HEK293 (cell line): Measurements from ENCODE around the gene COPS9.

ENCODE experiments used
- CTCF ChIP-seq: fragments of 450-650 bp; formaldehyde crosslinking; IDR thresholded peaks from 2 replicates; pipeline ENCODE4 v1.5.1; 2016; ENCODE audit warnings: missing biosample characterization, missing genetic modification characterization
- GFI1B ChIP-seq: fragments of 450-650 bp; formaldehyde crosslinking; IDR thresholded peaks from 2 replicates; pipeline ENCODE4 v1.5.1; 2016; ENCODE audit warnings: missing biosample characterization, missing genetic modification characterization
- RBAK ChIP-seq: fragments of 450-650 bp; formaldehyde crosslinking; IDR thresholded peaks from 2 replicates; pipeline ENCODE4 v1.5.1; 2016; ENCODE audit warnings: missing biosample characterization, missing genetic modification characterization
- REST ChIP-seq: fragments of 450-650 bp; formaldehyde crosslinking; IDR thresholded peaks from 2 replicates; pipeline ENCODE4 v1.5.1; 2016; ENCODE audit warnings: missing biosample characterization, missing genetic modification characterization
- TCF7L2 ChIP-seq: IDR thresholded peaks from 2 replicates; pipeline ENCODE4 v1.6.1; 2011; ENCODE audit warnings: low read depth, mild to moderate bottlenecking, inconsistent platforms, low read length, moderate library complexity, borderline replicate concordance
- ZBTB8A ChIP-seq: fragments of 450-650 bp; formaldehyde crosslinking; IDR thresholded peaks from 2 replicates; pipeline ENCODE4 v1.5.1; 2016; ENCODE audit warnings: missing biosample characterization, missing genetic modification characterization
- ZNF121 ChIP-seq: fragments of 450-650 bp; formaldehyde crosslinking; IDR thresholded peaks from 2 replicates; pipeline ENCODE4 v1.5.1; 2016; ENCODE audit warnings: missing biosample characterization, missing genetic modification characterization
- ZNF335 ChIP-seq: fragments of 450-650 bp; formaldehyde crosslinking; conservative IDR thresholded peaks from 2 replicates; pipeline ENCODE4 v1.5.1; 2016; ENCODE audit warnings: missing biosample characterization, missing genetic modification characterization
- ZNF514 ChIP-seq: fragments of 450-650 bp; formaldehyde crosslinking; IDR thresholded peaks from 2 replicates; pipeline ENCODE4 v1.5.1; 2016; ENCODE audit warnings: missing biosample characterization, missing genetic modification characterization
- ZNF521 ChIP-seq: fragments of 450-650 bp; formaldehyde crosslinking; IDR thresholded peaks from 2 replicates; pipeline ENCODE4 v1.5.1; 2017; ENCODE audit warnings: missing biosample characterization, mild to moderate bottlenecking, missing genetic modification characterization
- ZNF585B ChIP-seq: fragments of 450-650 bp; formaldehyde crosslinking; IDR thresholded peaks from 2 replicates; pipeline ENCODE4 v1.5.1; 2016; ENCODE audit warnings: missing biosample characterization, missing genetic modification characterization
- ZNF768 ChIP-seq: fragments of 450-650 bp; formaldehyde crosslinking; IDR thresholded peaks from 2 replicates; pipeline ENCODE4 v1.5.1; 2018; ENCODE audit warnings: missing biosample characterization, mild to moderate bottlenecking, missing genetic modification characterization
- ZNF777 ChIP-seq: fragments of 450-650 bp; formaldehyde crosslinking; IDR thresholded peaks from 2 replicates; pipeline ENCODE4 v1.5.1; 2017; ENCODE audit warnings: missing biosample characterization, missing genetic modification characterization, borderline replicate concordance

DNA sequence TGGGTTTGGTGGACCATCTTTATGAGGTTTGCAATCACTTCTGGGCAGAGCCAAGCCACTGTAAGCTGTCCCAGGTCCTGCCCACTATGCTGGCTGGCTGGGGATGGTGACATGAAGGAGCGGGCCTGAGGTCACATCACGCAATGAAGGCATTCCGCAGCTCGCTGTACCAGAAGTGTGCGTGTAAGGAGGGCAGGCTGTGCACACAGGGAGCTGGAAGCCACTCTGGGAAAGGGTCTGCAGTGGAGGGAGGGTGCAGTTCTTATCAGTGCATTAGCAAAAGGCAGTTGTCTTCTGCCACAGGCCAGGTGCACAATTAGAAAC, 21.0 kb upstream of the COPS9 start:
- TF ChIP-seq CTCF (tag by site-specific recombination) (no peak), ZNF777 (no peak), ZNF514 (tag by site-specific recombination) (no peak), ZNF121 (tag by site-specific recombination) (no peak), ZNF521 (no peak), TCF7L2 (no peak), ZNF585B (tag by site-specific recombination) (no peak), REST (no peak), ZNF768 (tag by site-specific recombination) (no peak), GFI1B (tag by site-specific recombination) (no peak), ZNF335 (no peak), RBAK (no peak), ZBTB8A (tag by site-specific recombination) (no peak)
